Gastroesophageal sphincter (tissue), 3 donors: ENCODE data around the gene KRTAP4-2.

Source experiments
- EP300 ChIP-seq: sonication (generic); formaldehyde crosslinking; IDR thresholded peaks from one replicate; pipeline ENCODE4 v1.6.1; 2017; ENCODE audit warnings: antibody characterized with exemption, mild to moderate bottlenecking
- POLR2A ChIP-seq, 2 donors: fragments of 450-650 bp; IDR thresholded peaks; one replicate each; pipeline ENCODE4 v1.6.1; 2017; ENCODE audit warnings: antibody characterized with exemption in 2 of 2, mild to moderate bottlenecking in 2 of 2, moderate library complexity in 1 of 2
- POLR2AphosphoS5 ChIP-seq: sonication (generic); formaldehyde crosslinking; IDR thresholded peaks from one replicate; pipeline ENCODE4 v1.6.1; 2017; ENCODE audit warnings: antibody characterized with exemption
- TF ChIP-seq, protein P1 (sequence below), 4 experiments: fragments of 200-600 bp in 2 of 4; fragments of 450-650 bp in 2 of 4; sonication (generic) in 1 of 4; IDR thresholded peaks; one replicate each; pipeline ENCODE4 v1.5.1; 2017 to 2019; ENCODE audit warnings: antibody characterized with exemption in 4 of 4, mild to moderate bottlenecking in 2 of 4, moderate library complexity in 2 of 4

DNA sequence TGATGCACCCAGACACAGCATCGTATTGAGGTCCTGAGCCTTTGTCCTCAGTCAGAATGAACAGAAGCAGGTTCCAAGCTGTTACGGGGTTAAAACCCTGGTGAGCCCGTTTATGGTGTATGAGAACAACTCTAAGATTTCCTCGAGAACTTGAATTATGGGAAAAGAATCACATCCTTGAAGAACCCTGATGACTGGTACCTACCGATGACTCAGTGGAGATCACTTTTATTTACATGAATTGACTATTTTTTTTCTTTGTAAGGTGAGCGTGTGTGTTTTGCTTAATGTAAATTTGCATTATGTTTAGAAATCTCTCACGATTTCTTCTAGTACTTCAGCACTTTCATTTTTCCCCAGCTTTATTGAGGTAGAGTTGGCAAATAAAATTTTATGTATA is 14.2 kb downstream of the KRTAP4-2 start:
- TF ChIP-seq, protein P1, sequence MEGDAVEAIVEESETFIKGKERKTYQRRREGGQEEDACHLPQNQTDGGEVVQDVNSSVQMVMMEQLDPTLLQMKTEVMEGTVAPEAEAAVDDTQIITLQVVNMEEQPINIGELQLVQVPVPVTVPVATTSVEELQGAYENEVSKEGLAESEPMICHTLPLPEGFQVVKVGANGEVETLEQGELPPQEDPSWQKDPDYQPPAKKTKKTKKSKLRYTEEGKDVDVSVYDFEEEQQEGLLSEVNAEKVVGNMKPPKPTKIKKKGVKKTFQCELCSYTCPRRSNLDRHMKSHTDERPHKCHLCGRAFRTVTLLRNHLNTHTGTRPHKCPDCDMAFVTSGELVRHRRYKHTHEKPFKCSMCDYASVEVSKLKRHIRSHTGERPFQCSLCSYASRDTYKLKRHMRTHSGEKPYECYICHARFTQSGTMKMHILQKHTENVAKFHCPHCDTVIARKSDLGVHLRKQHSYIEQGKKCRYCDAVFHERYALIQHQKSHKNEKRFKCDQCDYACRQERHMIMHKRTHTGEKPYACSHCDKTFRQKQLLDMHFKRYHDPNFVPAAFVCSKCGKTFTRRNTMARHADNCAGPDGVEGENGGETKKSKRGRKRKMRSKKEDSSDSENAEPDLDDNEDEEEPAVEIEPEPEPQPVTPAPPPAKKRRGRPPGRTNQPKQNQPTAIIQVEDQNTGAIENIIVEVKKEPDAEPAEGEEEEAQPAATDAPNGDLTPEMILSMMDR (IDR thresholded peaks at IDR 0.05) = no peak
- TF ChIP-seq POLR2A (IDR thresholded peaks at IDR 0.05) = no peak
- no peak for TF ChIP-seq POLR2AphosphoS5
- TF ChIP-seq EP300 = no peak
